LNCAP (cell line): ENCODE results near the gene NOP58.

ENCODE experiments used
- CTCF ChIP-seq: fragments of 450-650 bp; IDR thresholded peaks from 2 replicates; pipeline ENCODE4 v1.5.1; 2017; ENCODE audit warnings: mild to moderate bottlenecking

NOP58 gene

GRCh38 chr2:202290316-202290715 lies 24.8 kb downstream of the NOP58 start:
- TF ChIP-seq CTCF: no peak

GRCh38 chr2:202290970-202291369 lies 25.4 kb downstream of the NOP58 start:
- TF ChIP-seq CTCF: no peak

- TF ChIP-seq CTCF: no peak
Measured at GRCh38 chr2:202299712-202300111, 34.1 kb downstream of the NOP58 start.

GRCh38 chr2:202306034-202306433 lies 40.5 kb downstream of the NOP58 start:
- no peak for TF ChIP-seq CTCF

- TF ChIP-seq CTCF: no peak
Measured at GRCh38 chr2:202307690-202308089, 42.1 kb downstream of the NOP58 start.

- no peak for TF ChIP-seq CTCF
Measured at GRCh38 chr2:202311823-202312388, 46.3 kb downstream of the NOP58 start.

- TF ChIP-seq CTCF: no peak
Measured at GRCh38 chr2:202314116-202314515, 48.6 kb downstream of the NOP58 start.
